Measurements from ENCODE around the gene NTN3.

The NTN3 gene

DNA sequence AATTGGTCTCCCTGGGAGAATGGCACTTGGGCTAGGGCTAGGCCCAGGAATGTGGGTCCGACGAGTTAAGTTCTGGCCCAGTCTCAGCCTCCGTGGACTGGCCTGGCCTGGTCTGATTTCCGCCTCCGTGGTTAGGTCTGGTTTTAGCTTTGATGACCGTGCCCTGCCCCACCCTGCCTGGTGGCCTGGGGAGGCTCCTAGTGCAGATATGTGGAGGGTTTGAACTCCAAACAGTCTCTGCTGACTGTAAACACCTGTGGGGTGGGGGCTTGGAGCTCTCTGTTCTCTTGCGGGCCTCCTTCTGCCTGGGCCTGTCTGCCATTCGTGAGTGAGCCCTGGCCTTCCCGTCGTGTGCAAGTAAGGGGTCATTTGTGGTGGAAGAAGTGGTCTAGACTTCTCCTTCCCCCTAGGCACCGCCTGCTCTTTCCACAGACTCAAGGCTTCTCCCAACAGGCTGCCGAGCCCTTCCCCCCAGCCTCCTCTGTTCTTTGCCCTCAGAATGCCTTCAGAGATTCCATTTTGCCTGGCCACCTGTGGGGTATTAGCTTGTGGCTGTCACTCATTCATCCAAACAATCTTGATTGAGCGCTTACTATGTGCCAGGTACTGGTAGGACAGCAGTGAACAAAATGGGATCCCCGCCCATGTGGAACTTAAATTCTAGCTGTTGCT is 44.2 kb downstream of the NTN3 start:
- DNase-seq, result no peak

GRCh38 chr16:2516391-2517240 is 45.5 kb downstream of the NTN3 start:
- no peak for DNase-seq

DNA sequence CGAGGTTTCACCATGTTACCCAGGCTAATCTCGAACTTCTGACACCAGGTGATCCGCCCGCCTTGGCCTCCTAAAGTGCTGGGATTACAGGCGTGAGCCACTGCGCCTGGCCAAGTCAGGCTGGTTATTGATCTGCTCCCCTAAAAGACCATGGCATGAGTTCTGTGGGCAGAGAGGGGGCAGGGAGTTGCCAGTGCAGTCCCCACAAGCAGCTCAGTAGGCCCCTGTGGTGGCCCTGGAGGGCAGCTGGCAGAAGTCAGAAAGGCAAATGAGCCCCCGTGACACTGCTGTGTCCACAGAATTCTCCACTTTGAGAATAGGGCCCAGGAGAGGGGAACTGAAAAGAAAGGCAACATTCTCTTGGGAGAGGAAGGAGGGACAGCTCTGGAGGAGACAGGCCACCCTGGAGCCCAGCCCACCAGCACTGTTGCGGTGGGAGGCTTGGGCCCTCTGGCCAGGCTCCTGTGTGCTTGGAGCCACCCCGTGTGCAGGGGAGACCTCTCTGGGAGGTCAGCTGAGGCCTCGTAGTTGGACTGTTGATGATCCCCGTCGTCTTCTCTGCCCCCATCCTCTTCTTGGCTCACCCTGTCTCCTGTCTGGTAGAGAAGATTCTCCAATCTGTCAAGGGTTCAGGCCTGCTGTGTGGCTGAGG is 47.0 kb downstream of the NTN3 start:
- no peak for DNase-seq

GRCh38 chr16:2518823-2519710 is 48.0 kb downstream of the NTN3 start:
- no peak for DNase-seq

DNA sequence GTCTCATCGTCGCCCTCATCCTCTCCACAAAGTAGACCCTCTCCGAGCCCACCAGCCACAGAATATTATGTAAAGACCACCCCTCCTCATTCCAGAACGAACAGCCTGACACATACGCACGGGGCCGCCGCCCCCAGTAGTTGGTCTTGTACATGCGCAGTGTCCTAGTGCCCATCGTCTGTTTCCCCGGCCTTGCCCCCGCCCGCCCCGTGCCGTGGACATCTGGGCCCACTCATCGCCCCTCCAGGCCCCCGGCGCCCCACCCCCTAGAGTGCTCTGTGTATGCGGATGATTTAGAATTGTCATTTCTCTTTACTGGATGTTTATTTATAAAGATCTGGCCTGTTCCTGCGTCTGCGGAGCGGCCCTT is 48.6 kb downstream of the NTN3 start:
- DNase-seq, result no peak

DNA sequence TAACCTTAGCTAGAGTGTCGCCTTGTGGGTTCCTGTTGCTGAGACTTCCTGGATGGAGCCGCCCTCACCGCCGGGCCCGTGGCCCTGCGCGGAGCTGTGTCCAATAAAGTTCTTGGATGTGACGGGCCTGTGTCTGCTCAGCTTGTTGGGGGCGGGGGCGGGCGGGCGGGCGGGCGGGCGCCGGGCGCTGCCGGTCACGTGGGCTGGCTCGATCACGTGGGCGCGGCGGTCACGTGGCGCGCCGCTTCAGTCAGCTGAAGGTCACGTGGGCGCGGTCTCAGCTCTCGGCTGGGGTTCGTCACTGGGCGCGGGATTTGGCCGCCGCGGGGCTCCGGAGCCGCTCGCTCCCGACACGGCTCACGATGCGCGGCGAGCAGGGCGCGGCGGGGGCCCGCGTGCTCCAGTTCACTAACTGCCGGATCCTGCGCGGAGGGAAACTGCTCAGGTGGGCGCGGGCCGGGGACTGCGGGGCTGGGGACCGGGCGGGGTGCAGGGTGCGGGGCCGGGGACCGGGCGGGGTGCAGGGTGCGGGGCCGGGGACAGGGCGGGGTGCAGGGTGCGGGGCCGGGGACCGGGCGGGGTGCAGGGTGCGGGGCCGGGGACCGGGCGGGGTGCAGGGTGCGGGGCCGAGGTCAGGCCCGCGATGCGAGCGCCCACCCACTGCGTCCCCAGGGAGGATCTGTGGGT is 49.1 kb downstream of the NTN3 start, which contains the start of gene AMDHD2:
Gene AMDHD2 (plus strand): TSS at position 275 of the 687 bp plus-strand sequence. CDS start 88 bp downstream, at position 363.
- DNase-seq, result peak; percentile 86

GRCh38 chr16:2520784-2521531 is 49.9 kb downstream of the NTN3 start:
- peak; percentile 57 for DNase-seq

All from CD4-positive, alpha-beta T cell treated with Interleukin-4 for 4 hours (primary cell).